Measurements from ENCODE around the gene PRR14. TPM values are rescaled to one million over a fixed set of nuclear protein-coding genes. Genes with fewer than 3 reads are reported as not detected.

The PRR14 gene
- total RNA-seq, 3 donors from 2014 or later (not counting 1 experiment from before 2014, with no cell fraction given) = 81.0 to 110 (median 101) TPM

- H3K4me1 ChIP-seq (ENCODE audit: control insufficient read depth, insufficient read depth, low read length) = peaks cover 11% of the 10 kb centered on the region
- H3K4me3 ChIP-seq (ENCODE audit: low read length) = no peak overlapping the region
- H3K27ac ChIP-seq (ENCODE audit: low read length) = no peak overlapping the region
- H3K36me3 ChIP-seq (ENCODE audit: control insufficient read depth, insufficient read depth, low read length) = peaks cover 77% of the 10 kb centered on the region
- 96% methylated on average over 10 of the region's 10 CpGs for WGBS (ENCODE audit: insufficient coverage)
- intact Hi-C loops (cut with micrococcal nuclease) = no loop called here
- no peak for TF ChIP-seq CTCF (IDR thresholded peaks at IDR 0.05)
- Mint-ChIP-seq H3K4me1 (peaks cover 20 to 22% of the 10 kb centered on the region in 2 donors), H3K27me3 (ENCODE audit: low read depth in 2 of 2) (no peaks in the 10 kb centered on the region), H3K9me3 (no peaks in the 10 kb centered on the region), H3K4me3 (no peak overlapping the region), H3K27ac (no peak overlapping the region), H3K36me3 (peaks cover 15% of the 10 kb centered on the region)
- ATAC-seq = no peak
- DNase-seq = no peak
- H3K27me3 ChIP-seq (ENCODE audit: control insufficient read depth, insufficient read depth, low read length) = no peaks in the 10 kb centered on the region
- H3K9me3 ChIP-seq (ENCODE audit: control insufficient read depth, insufficient read depth, low read length) = no peaks in the 10 kb centered on the region
Observed at GRCh38 chr16:30703971-30704370, 53.2 kb downstream of the PRR14 start.

Other genes with a start within 250 kb of the PRR14 start
- 1 to 10 TPM in 2 of 3 donors, under 1 TPM in 1; 0.70 to 1.4 (median 1.4) TPM for gene ZNF771, start 243.4 kb upstream of the PRR14 start, total RNA-seq
- 10 to 100 TPM; 11.2 to 16.9 (median 15.2) TPM for gene DCTPP1, start 220.9 kb upstream of the PRR14 start, total RNA-seq
- gene SEPHS2, start 205.1 kb upstream of the PRR14 start, total RNA-seq = 10 to 100 TPM; 25.5 to 37.6 (median 35.0) TPM
- 1,000 to 10,000 TPM; 1,131 to 1,260 (median 1,176) TPM for gene ITGAL, start 178.2 kb upstream of the PRR14 start, total RNA-seq
- gene ZNF768, start 124.4 kb upstream of the PRR14 start, total RNA-seq = 1 to 10 TPM; 3.3 to 7.2 (median 5.6) TPM
- gene ZNF747, start 116.1 kb upstream of the PRR14 start, total RNA-seq = 1 to 10 TPM; 5.0 to 8.6 (median 6.3) TPM
- 10 to 100 TPM in 2 of 3 donors, 1 to 10 TPM in 1; 9.6 to 13.0 (median 11.7) TPM for gene ZNF764, start 92.6 kb upstream of the PRR14 start, total RNA-seq
- 10 to 100 TPM; 10.1 to 16.9 (median 16.5) TPM for gene ZNF688, start 79.2 kb upstream of the PRR14 start, total RNA-seq
- 10 to 100 TPM in 2 of 3 donors, 1 to 10 TPM in 1; 7.5 to 15.2 (median 10.4) TPM for gene ZNF785, start 65.3 kb upstream of the PRR14 start, total RNA-seq
- 1 to 10 TPM; 8.8 to 9.3 (median 9.1) TPM for gene ZNF689, start 40.6 kb upstream of the PRR14 start, total RNA-seq
- 100 to 1,000 TPM; 158 to 182 (median 172) TPM for gene FBRS, start 7.5 kb downstream of the PRR14 start, total RNA-seq
- 10 to 100 TPM; 78.8 to 99.0 (median 89.3) TPM for gene SRCAP, start 48.2 kb downstream of the PRR14 start, total RNA-seq
- 10 to 100 TPM; 50.5 to 86.1 (median 64.8) TPM for gene PHKG2, start 97.5 kb downstream of the PRR14 start, total RNA-seq
- 1 to 10 TPM; 3.4 to 5.1 (median 4.9) TPM for gene CFAP119, start 111.1 kb downstream of the PRR14 start, total RNA-seq
- 100 to 1,000 TPM; 153 to 167 (median 161) TPM for gene RNF40, start 111.4 kb downstream of the PRR14 start, total RNA-seq
- 1 to 10 TPM in 2 of 3 donors, under 1 TPM in 1; 0.96 to 1.9 (median 1.8) TPM for gene ZNF629, start 136.2 kb downstream of the PRR14 start, total RNA-seq
- gene BCL7C, start 243.1 kb downstream of the PRR14 start, total RNA-seq = 10 to 100 TPM; 25.1 to 28.5 (median 27.4) TPM
- under 1 TPM; 0.45 to 0.60 (median 0.47) TPM for gene CTF1, start 245.7 kb downstream of the PRR14 start, total RNA-seq